T-helper 2 cell treated with Interferon-gamma antibody and Interleukin-4, amounts not matched to agents 5 μg/mL and 100 μg/mL, for 36 hours (primary cell): ENCODE results near the gene TTLL11.
A peak's percentile ranks its signal among the peaks of the same experiment; 100 is the strongest.

ENCODE experiments used
- DNase-seq: peaks from one replicate; pipeline ENCODE4 v3.0.0; 2021; ENCODE audit warnings: low spot score
- H3K27ac Mint-ChIP-seq: one replicate; pipeline ENCODE4 v1.8.0; 2021; ENCODE audit warnings: mild to moderate bottlenecking, mixed read lengths
- H3K27me3 Mint-ChIP-seq: one replicate; pipeline ENCODE4 v1.8.0; 2021; ENCODE audit warnings: low read depth, mixed read lengths
- H3K36me3 Mint-ChIP-seq: one replicate; pipeline ENCODE4 v1.8.0; 2021; ENCODE audit warnings: low read depth, mixed read lengths
- H3K4me1 Mint-ChIP-seq: one replicate; pipeline ENCODE4 v1.8.0; 2021; ENCODE audit warnings: low read depth, mixed read lengths
- H3K4me3 Mint-ChIP-seq: one replicate; pipeline ENCODE4 v1.8.0; 2022; ENCODE audit warnings: mild to moderate bottlenecking, moderate library complexity, mixed read lengths
- H3K9me3 Mint-ChIP-seq: one replicate; pipeline ENCODE4 v1.8.0; 2021; ENCODE audit warnings: mixed read lengths

The TTLL11 gene

GRCh38 chr9:121783111-121783510, 310.0 kb downstream of the TTLL11 start:
- peaks cover 11% of the 10 kb centered on the region for H3K27me3 Mint-ChIP-seq
- H3K27ac Mint-ChIP-seq = peak overlapping the region; percentile 62
- DNase-seq = no peak
- no peaks in the 10 kb centered on the region for H3K9me3 Mint-ChIP-seq
- H3K4me1 Mint-ChIP-seq = peaks cover 15% of the 10 kb centered on the region
- no peak overlapping the region for H3K4me3 Mint-ChIP-seq
- H3K36me3 Mint-ChIP-seq = no peaks in the 10 kb centered on the region

GRCh38 chr9:121782514-121783110, 310.5 kb downstream of the TTLL11 start:
- H3K36me3 Mint-ChIP-seq = no peaks in the 10 kb centered on the region
- no peak overlapping the region for H3K27ac Mint-ChIP-seq
- peaks cover 15% of the 10 kb centered on the region for H3K4me1 Mint-ChIP-seq
- no peak for DNase-seq
- no peaks in the 10 kb centered on the region for H3K9me3 Mint-ChIP-seq
- peaks cover 14% of the 10 kb centered on the region for H3K27me3 Mint-ChIP-seq
- no peak overlapping the region for H3K4me3 Mint-ChIP-seq

- peaks cover 15% of the 10 kb centered on the region for H3K4me1 Mint-ChIP-seq
- peaks cover 14% of the 10 kb centered on the region for H3K27me3 Mint-ChIP-seq
- no peak for DNase-seq
- no peaks in the 10 kb centered on the region for H3K36me3 Mint-ChIP-seq
- H3K9me3 Mint-ChIP-seq = no peaks in the 10 kb centered on the region
- H3K4me3 Mint-ChIP-seq = no peak overlapping the region
- no peak overlapping the region for H3K27ac Mint-ChIP-seq
Measured at GRCh38 chr9:121781701-121782464, 311.2 kb downstream of the TTLL11 start.

- no peak for DNase-seq
- peaks cover 14% of the 10 kb centered on the region for H3K27me3 Mint-ChIP-seq
- no peaks in the 10 kb centered on the region for H3K36me3 Mint-ChIP-seq
- H3K4me3 Mint-ChIP-seq = no peak overlapping the region
- H3K9me3 Mint-ChIP-seq = no peaks in the 10 kb centered on the region
- H3K27ac Mint-ChIP-seq = no peak overlapping the region
- peaks cover 15% of the 10 kb centered on the region for H3K4me1 Mint-ChIP-seq
Measured at GRCh38 chr9:121781145-121781548, 312.0 kb downstream of the TTLL11 start.

- no peaks in the 10 kb centered on the region for H3K36me3 Mint-ChIP-seq
- H3K9me3 Mint-ChIP-seq = no peaks in the 10 kb centered on the region
- H3K27me3 Mint-ChIP-seq = peaks cover 14% of the 10 kb centered on the region
- H3K4me3 Mint-ChIP-seq = no peak overlapping the region
- no peak for DNase-seq
- H3K27ac Mint-ChIP-seq = no peak overlapping the region
- H3K4me1 Mint-ChIP-seq = peaks cover 15% of the 10 kb centered on the region
Measured at GRCh38 chr9:121780177-121781040, 312.7 kb downstream of the TTLL11 start.

- Mint-ChIP-seq H3K4me1 (peaks cover 13% of the 10 kb centered on the region), H3K4me3 (no peak overlapping the region), H3K9me3 (no peaks in the 10 kb centered on the region), H3K27ac (no peak overlapping the region), H3K27me3 (peaks cover 14% of the 10 kb centered on the region), H3K36me3 (no peaks in the 10 kb centered on the region)
- DNase-seq = no peak
Measured at GRCh38 chr9:121779381-121780117, 313.6 kb downstream of the TTLL11 start.

- H3K27me3 Mint-ChIP-seq = peaks cover 12% of the 10 kb centered on the region
- no peak overlapping the region for H3K27ac Mint-ChIP-seq
- H3K4me1 Mint-ChIP-seq = peaks cover 6% of the 10 kb centered on the region
- no peak overlapping the region for H3K4me3 Mint-ChIP-seq
- no peaks in the 10 kb centered on the region for H3K36me3 Mint-ChIP-seq
- no peaks in the 10 kb centered on the region for H3K9me3 Mint-ChIP-seq
- DNase-seq = no peak
Measured at GRCh38 chr9:121778252-121779225, 314.6 kb downstream of the TTLL11 start.

- Mint-ChIP-seq H3K9me3 (no peaks in the 10 kb centered on the region), H3K4me1 (no peaks in the 10 kb centered on the region), H3K27ac (no peak overlapping the region), H3K4me3 (no peak overlapping the region), H3K27me3 (peaks cover 12% of the 10 kb centered on the region), H3K36me3 (no peaks in the 10 kb centered on the region)
- DNase-seq = no peak
Measured at GRCh38 chr9:121776739-121777637, 316.1 kb downstream of the TTLL11 start.

- Mint-ChIP-seq H3K36me3 (no peaks in the 10 kb centered on the region), H3K27me3 (peaks cover 12% of the 10 kb centered on the region)
Measured at GRCh38 chr9:121776001-121776738, 316.9 kb downstream of the TTLL11 start.

GRCh38 chr9:121774715-121775613, 318.1 kb downstream of the TTLL11 start:
- Mint-ChIP-seq H3K27ac (no peak overlapping the region), H3K27me3 (peaks cover 12% of the 10 kb centered on the region), H3K9me3 (no peaks in the 10 kb centered on the region), H3K36me3 (no peaks in the 10 kb centered on the region), H3K4me3 (no peak overlapping the region), H3K4me1 (no peaks in the 10 kb centered on the region)
- no peak for DNase-seq

More at GRCh38 chr9:121776001-121776738, 316.9 kb downstream of the TTLL11 start:
- no peak overlapping the region for H3K27ac Mint-ChIP-seq
- no peak for DNase-seq
- H3K9me3 Mint-ChIP-seq = no peaks in the 10 kb centered on the region
- no peak overlapping the region for H3K4me3 Mint-ChIP-seq
- H3K4me1 Mint-ChIP-seq = no peaks in the 10 kb centered on the region
